DND-41 (cell line): Measurements from ENCODE around the gene PPP3CA.

ENCODE experiments used
- CTCF ChIP-seq: IDR thresholded peaks from 2 replicates; pipeline ENCODE4 v1.5.1; 2012; ENCODE audit warnings: borderline replicate concordance, low read length, moderate library complexity, mild to moderate bottlenecking; ENCODE audit not compliant: poor library complexity, severe bottlenecking; ENCODE audit errors: extremely low read depth
- EZH2 ChIP-seq: IDR thresholded peaks from 3 replicates; pipeline ENCODE4 v1.6.1; 2012; ENCODE audit warnings: borderline replicate concordance, low read depth, mild to moderate bottlenecking, moderate library complexity, low read length, inconsistent platforms; ENCODE audit not compliant: severe bottlenecking

- TF ChIP-seq CTCF (no peak), EZH2 (no peak)
Measured at GRCh38 chr4:101355246-101355645, 7.9 kb upstream of the PPP3CA start.
